Measurements from ENCODE around the gene UBQLN4.

- TF ChIP-seq CTCF (IDR thresholded peaks at IDR 0.05) (no peak), POLR2A (IDR thresholded peaks at IDR 0.05) (no peak), POLR2AphosphoS5 (IDR thresholded peaks at IDR 0.05) (no peak)
These were observed 42.4 kb upstream of the UBQLN4 start for GRCh38 chr1:156095906-156096508.
